Amygdala (tissue), 56 donors: Measurements from ENCODE around the gene HLA-F.

Experiments
- DNase-seq, 56 donors: peaks; one replicate each; lab custom pipeline; 2025; lab: John Stamatoyannopoulos, UW

HLA-F gene

DNA sequence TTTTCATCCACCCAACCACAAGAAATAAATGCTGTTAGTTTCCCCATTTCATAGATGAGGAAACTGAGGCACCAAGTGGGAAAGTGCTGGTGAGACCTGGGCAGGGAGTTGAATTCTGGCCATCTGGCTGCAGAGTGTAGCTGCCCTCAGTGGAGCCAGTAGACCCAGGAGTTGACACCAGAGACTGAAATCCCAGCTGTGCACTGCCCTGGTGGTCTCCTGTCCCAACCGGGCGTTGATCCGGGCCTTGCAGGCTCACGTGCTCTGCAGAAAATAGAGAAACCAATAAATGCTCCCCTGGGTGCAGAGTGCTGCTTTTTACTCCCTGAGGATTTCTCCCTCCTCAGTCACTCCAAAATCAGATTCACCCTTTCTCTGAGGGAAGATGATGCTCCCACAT, 18.4 kb downstream of the HLA-F start:
- DNase-seq, result no peak

- no peak for DNase-seq
Observed at GRCh38 chr6:29742127-29742526, 18.9 kb downstream of the HLA-F start.

GRCh38 chr6:29743025-29743424, 19.8 kb downstream of the HLA-F start:
- no peak for DNase-seq

DNA sequence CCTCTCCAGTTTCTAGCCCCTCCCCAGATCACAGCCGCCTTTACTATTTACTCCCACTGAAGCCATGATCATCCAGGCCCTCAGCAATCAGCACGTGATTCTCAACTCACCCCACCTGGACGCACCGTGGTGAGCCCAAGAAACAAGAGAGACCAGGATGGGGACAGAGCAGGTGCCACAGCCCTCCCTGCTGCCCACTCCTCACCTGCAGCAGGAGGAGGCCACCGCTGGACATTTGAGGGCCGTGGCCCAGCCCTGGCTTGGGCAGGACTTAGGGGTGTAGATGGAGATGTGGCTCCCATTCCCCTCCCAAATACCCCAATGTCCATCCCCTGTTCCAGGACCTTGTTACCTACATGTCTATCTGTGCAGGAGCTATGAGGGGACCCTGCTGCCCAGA, 20.3 kb downstream of the HLA-F start:
- no peak for DNase-seq

DNA sequence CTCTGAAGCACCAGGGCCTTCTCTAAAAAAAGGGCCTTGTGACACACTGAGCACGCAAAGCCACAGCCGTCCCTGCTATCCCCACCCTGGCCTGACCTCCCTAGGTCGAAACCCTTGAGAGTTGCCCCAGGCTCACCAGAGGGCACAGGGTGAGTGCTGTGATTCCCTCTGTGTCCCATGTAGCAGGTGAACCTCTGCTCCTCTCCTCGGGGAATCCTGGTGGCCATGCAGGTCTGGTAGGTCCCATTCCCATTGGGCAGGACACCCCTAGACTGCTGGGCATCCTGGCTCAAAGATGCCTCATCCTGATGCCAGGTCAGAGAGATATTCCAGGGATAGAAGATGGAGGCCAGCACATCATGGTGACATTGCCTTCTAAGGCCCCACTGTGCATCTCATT, 20.9 kb downstream of the HLA-F start:
- DNase-seq, result no peak

GRCh38 chr6:29744621-29745020, 21.4 kb downstream of the HLA-F start:
- no peak for DNase-seq

DNA sequence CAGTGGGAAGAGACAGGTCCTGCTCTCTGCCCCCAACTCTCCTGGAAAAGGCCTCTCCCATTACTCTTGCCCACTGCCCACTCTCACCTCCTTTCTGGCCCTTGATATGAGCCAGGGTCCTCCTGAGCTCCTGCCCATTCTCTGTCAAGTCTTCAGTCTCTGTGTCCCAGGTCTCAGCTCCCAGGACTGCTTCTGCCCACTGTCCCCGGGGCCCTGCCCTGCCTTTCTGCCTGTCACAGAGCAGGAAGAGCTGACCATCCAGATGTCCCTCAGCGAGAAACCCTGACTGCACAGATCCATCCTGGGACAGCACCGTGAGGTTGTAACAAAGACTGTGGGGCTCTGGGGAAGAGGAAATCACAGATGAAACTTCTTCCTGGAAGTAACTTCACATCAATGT, 22.2 kb downstream of the HLA-F start:
- no peak for DNase-seq

GRCh38 chr6:29745855-29746449, 22.7 kb downstream of the HLA-F start:
- no peak for DNase-seq

GRCh38 chr6:29746846-29747687, 23.8 kb downstream of the HLA-F start:
- no peak for DNase-seq

GRCh38 chr6:29747688-29748250, 24.5 kb downstream of the HLA-F start:
- no peak for DNase-seq

- DNase-seq, result peak in 54 of 56 donors; percentile 8 to 91 (median 72)
Observed at GRCh38 chr6:29748391-29749307, 25.4 kb downstream of the HLA-F start.

DNA sequence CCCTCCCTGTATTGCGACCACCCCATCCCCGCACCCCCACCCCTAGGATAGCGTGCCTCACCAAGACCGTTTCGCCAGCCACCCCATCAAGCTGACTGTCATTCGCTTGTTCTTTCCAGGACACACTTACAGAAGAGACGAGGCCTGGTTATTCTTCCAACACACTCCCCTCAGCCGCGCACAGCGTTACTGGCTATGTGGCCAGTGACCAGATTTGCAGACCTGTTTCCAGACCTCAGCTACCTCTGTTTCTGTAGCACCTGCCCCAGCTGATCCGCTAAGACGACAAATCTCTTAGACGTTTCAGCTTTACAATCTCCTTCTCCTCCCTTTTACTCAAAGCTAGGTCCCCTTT, 26.1 kb downstream of the HLA-F start:
- peak in 1 of 56 donors; percentile 15 for DNase-seq

DNA sequence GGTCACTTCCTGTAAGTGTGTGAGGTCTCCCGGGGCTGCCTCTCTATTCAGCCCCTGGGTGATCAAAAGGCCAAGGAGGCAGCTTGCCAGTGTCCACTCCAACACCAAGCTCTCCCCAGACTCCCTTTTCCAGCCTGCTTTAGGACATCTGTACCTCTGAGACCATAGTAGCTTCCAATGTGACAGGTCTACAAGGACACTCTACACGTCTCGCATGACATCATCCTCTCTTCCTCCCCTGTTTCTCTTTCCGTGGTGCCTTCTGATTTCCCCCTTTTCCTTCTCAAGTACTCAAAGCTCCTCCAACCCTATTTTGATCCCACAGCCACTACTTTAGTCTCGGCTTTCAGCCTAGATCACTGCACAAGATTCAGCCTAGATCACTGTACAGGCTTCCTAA, 26.4 kb downstream of the HLA-F start:
- no peak for DNase-seq

DNA sequence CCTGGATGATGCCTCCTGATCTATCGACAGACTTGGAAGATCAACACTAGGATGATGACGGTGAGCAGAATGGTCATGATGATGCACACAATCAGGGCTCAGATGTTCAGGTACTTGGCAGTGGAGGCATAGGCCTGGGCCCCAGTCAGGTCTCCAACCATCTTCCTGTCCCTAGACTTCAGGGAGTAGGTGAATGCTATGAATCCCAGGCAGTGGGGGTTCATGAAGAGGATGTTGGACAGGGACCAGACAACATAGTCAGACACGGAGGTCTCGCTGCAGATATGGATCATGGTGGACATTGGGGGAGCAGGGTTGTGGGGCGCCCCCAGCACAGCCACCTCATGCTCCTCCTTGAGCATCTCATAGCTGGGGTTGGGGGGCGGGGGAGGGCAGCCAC, 27.5 kb downstream of the HLA-F start:
- no peak for DNase-seq

- DNase-seq, result no peak
Observed at GRCh38 chr6:29751480-29751879, 28.2 kb downstream of the HLA-F start.

DNA sequence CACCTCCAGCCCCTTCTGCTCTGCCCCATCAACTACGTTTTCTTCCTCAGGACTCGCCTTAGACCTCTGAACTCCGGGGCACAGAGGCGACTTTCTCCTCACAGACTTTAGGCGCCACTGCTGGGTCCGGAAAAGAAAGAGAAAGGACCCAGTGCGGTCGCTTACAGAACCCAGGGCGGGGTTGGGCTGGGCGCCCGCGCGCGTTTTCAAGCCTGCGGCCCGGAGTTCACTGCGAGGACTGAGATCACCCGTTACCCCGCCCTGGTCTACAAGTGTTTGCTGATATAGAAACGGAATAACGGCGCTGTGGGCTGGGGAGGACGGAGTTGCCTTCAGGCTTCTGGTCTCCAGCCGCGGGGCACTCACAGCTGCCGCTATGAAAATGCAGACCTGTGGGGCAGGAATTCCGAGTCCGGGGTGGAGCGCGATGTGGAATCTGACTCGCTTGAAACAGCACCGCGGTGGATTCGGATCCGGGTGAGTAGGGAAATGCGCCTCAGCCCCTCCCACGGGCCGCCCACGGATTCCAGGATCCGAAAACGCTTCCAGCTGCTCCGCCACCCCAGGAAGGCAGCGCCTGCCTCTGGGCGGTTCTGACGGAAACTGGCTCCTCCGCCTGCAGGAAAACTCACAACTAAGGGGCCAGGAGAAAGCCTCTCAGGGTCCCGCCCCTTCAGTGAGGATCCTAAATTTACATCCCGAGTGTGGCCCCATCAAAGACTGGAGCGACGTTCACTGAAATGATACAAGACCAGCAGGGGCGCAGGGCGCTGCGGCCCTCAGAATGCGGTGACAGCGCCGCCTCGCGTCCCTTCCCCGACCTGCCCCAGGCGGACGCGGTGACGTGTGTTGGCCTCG, 29.4 kb downstream of the HLA-F start:
- DNase-seq, result peak in 52 of 56 donors; percentile 24 to 85 (median 64)

- DNase-seq, result no peak
Observed at GRCh38 chr6:29753309-29753644, 30.0 kb downstream of the HLA-F start.

DNA sequence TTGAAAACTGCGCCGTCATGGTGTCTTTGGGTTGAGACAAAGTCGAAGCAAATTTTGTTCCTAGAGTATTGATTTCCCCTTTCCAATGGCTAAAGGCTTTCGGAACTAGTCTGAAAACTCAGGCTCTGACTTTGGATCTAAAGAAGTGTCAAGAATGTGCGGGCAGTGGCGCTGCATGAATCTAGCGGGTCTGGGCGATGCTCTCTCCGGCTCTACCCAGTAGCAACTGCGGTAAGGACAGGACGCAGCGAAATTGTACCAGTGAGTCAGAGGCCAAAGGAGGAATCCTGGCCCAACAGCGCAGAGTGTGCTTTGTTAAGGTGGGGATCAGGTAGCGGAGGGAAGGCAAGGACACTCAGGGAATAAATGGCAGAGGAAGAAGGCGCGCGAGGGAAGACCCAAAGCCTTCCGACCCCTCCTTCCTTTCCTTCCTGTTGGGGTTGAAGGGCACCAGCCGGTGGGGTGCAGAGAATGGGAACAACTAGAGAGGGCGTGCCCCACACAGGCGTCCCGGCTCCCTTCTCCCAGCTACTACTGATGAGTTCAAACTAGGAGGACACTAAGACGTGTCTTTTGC, 32.1 kb downstream of the HLA-F start:
- DNase-seq, result no peak

DNA sequence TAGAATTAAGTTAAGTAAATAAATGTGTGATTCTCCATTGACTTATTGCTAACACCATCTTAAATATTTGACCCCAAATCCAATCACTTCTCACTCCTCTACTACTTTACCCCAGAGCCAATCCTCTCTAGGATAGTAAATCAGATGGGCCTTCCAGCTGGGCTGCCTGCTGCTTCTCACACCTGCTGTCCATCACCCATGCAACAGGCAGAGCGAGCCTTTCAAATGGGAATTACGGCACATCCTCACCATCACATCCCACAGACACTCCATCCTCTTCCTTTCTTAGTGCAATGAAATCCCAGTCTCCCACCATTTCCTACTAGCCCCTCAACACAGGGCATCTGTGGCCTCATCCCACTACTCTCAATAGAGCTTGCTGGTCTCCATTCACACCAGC, 34.0 kb downstream of the HLA-F start:
- DNase-seq, result no peak
